Endothelial cell of umbilical vein (primary cell): ENCODE data around the gene PTPRD.

Experiments
- EZH2 ChIP-seq: IDR thresholded peaks from 2 replicates; pipeline ENCODE4 v1.6.1; 2012; ENCODE audit warnings: borderline replicate concordance, low read depth, mild to moderate bottlenecking, moderate library complexity, low read length, inconsistent platforms; ENCODE audit not compliant: severe bottlenecking
- JUN ChIP-seq: IDR thresholded peaks from 2 replicates; pipeline ENCODE4 v1.6.1; 2011; ENCODE audit warnings: borderline replicate concordance, low read depth; ENCODE audit not compliant: insufficient read length, insufficient read depth
- POLR2A ChIP-seq: IDR thresholded peaks from 2 replicates; pipeline ENCODE4 v1.6.1; 2012; ENCODE audit warnings: low read depth, mild to moderate bottlenecking, control low read depth, low read length
- POLR2AphosphoS5 ChIP-seq: IDR thresholded peaks from 2 replicates; pipeline ENCODE4 v1.6.1; 2012; ENCODE audit warnings: low read depth, mild to moderate bottlenecking, control low read depth, low read length, moderate library complexity; ENCODE audit not compliant: insufficient read depth
- TF ChIP-seq, protein P1 (sequence below): IDR thresholded peaks from 2 replicates; pipeline ENCODE4 v1.6.1; 2011; ENCODE audit not compliant: insufficient read depth, insufficient read length
- TF ChIP-seq, protein P2 (sequence below), 2 donors: IDR thresholded peaks; 1 replicate in 1 of 2; 2 replicates in 1 of 2; pipeline ENCODE4 v1.5.1; 2011; ENCODE audit warnings: low read length in 2 of 2, mild to moderate bottlenecking in 2 of 2, moderate library complexity in 2 of 2, control low read depth in 1 of 2, inconsistent platforms in 1 of 2, low read depth in 1 of 2; ENCODE audit not compliant: insufficient read depth in 1 of 2; ENCODE audit errors: extremely low read depth in 1 of 2

GRCh38 chr9:9286001-9286400, 1326.8 kb downstream of the PTPRD start:
- TF ChIP-seq, protein P1, sequence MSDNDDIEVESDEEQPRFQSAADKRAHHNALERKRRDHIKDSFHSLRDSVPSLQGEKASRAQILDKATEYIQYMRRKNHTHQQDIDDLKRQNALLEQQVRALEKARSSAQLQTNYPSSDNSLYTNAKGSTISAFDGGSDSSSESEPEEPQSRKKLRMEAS = no peak
- TF ChIP-seq POLR2AphosphoS5 (no peak), EZH2 (no peak), POLR2A (no peak), JUN (no peak)
- TF ChIP-seq, protein P2, sequence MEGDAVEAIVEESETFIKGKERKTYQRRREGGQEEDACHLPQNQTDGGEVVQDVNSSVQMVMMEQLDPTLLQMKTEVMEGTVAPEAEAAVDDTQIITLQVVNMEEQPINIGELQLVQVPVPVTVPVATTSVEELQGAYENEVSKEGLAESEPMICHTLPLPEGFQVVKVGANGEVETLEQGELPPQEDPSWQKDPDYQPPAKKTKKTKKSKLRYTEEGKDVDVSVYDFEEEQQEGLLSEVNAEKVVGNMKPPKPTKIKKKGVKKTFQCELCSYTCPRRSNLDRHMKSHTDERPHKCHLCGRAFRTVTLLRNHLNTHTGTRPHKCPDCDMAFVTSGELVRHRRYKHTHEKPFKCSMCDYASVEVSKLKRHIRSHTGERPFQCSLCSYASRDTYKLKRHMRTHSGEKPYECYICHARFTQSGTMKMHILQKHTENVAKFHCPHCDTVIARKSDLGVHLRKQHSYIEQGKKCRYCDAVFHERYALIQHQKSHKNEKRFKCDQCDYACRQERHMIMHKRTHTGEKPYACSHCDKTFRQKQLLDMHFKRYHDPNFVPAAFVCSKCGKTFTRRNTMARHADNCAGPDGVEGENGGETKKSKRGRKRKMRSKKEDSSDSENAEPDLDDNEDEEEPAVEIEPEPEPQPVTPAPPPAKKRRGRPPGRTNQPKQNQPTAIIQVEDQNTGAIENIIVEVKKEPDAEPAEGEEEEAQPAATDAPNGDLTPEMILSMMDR (IDR thresholded peaks at IDR 0.05; ENCODE audit: extremely low read depth in 1 of 2, insufficient read depth in 1 of 2, low read depth in 1 of 2, low read length in 2 of 2) = no peak
